Mucosa of descending colon (tissue), 3 donors: ENCODE data around the gene UNC79. TPM values are rescaled to one million over a fixed set of nuclear protein-coding genes. Genes with fewer than 3 reads are reported as not detected.

ENCODE experiments used
- ATAC-seq: fragments of 200-7000 bp; cut with Tn5 transposase; one replicate; pipeline ENCODE4 v1.9.1; 2020; ENCODE audit warnings: mild to moderate bottlenecking, moderate library complexity
- DNase-seq, 3 donors: peaks; one replicate each; pipeline ENCODE4 v3.0.0-alpha.2; 2020
- H3K36me3 ChIP-seq: fragments of 200-600 bp; one replicate; pipeline ENCODE4 v1.8.0; 2021; ENCODE audit warnings: low read depth, mild to moderate bottlenecking
- H3K4me1 ChIP-seq: fragments of 200-600 bp; one replicate; pipeline ENCODE4 v1.8.0; 2021; ENCODE audit warnings: low read depth, mild to moderate bottlenecking
- H3K4me3 ChIP-seq: fragments of 200-600 bp; one replicate; pipeline ENCODE4 v1.8.0; 2021; ENCODE audit warnings: mild to moderate bottlenecking
- H3K9me3 ChIP-seq: fragments of 200-600 bp; one replicate; pipeline ENCODE4 v1.8.0; 2021; ENCODE audit warnings: mild to moderate bottlenecking
- intact Hi-C, 2 donors: fragments of 100-400 bp; cut with DNase I in 1 of 2; cut with micrococcal nuclease in 1 of 2; formaldehyde crosslinking; loops; one replicate each; pipeline versions ENCODE4 v1.11.0 to v1.11.1; 2022; cut with DNase I, micrococcal nuclease
- total RNA-seq, 3 donors: library from RNA; stranded (reverse); fragmentation: NEBNext Ultra II Directional in 2 of 3; extraction: Animal tissue kit (Norgen Biotek cat#: 25700) in 2 of 3; gene quantifications; one replicate each; pipeline versions ENCODE4 v1.2.1 to v1.2.4, GENCODE V29; 2021 to 2023
- TF ChIP-seq, protein P1 (sequence below): fragments of 200-600 bp; IDR thresholded peaks from one replicate; pipeline ENCODE4 v1.8.0; 2022; ENCODE audit warnings: antibody characterized with exemption, mild to moderate bottlenecking
- donor health status: DM: no; HTN: no; CAD: no; lungs with moderate emphysema.
- donor health status: DM: no; HTN: no; CAD: no.
- donor health status: DM: no; HTN: yes; CAD: no.

UNC79 gene
- total RNA-seq, 3 donors from 2014 or later, result 0.09 to 0.89 (median 0.12) TPM

GRCh38 chr14:93734086-93734822 lies 303.5 kb downstream of the UNC79 start:
- H3K4me3 ChIP-seq, result no peak overlapping the region
- H3K9me3 ChIP-seq, result no peaks in the 10 kb centered on the region
- intact Hi-C loops, result no loop called here
- DNase-seq (no peak), ATAC-seq (no peak)
- H3K36me3 ChIP-seq, result no peaks in the 10 kb centered on the region
- TF ChIP-seq, protein P1, sequence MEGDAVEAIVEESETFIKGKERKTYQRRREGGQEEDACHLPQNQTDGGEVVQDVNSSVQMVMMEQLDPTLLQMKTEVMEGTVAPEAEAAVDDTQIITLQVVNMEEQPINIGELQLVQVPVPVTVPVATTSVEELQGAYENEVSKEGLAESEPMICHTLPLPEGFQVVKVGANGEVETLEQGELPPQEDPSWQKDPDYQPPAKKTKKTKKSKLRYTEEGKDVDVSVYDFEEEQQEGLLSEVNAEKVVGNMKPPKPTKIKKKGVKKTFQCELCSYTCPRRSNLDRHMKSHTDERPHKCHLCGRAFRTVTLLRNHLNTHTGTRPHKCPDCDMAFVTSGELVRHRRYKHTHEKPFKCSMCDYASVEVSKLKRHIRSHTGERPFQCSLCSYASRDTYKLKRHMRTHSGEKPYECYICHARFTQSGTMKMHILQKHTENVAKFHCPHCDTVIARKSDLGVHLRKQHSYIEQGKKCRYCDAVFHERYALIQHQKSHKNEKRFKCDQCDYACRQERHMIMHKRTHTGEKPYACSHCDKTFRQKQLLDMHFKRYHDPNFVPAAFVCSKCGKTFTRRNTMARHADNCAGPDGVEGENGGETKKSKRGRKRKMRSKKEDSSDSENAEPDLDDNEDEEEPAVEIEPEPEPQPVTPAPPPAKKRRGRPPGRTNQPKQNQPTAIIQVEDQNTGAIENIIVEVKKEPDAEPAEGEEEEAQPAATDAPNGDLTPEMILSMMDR, result no peak
- H3K4me1 ChIP-seq, result no peaks in the 10 kb centered on the region

GRCh38 chr14:93735206-93735605 lies 304.5 kb downstream of the UNC79 start:
- Histone ChIP-seq H3K4me1 (no peaks in the 10 kb centered on the region), H3K4me3 (no peak overlapping the region), H3K36me3 (no peaks in the 10 kb centered on the region), H3K9me3 (no peaks in the 10 kb centered on the region)
- TF ChIP-seq, protein P1, result no peak
- ATAC-seq (no peak), DNase-seq (no peak)
- intact Hi-C loops, result no loop called here

DNA sequence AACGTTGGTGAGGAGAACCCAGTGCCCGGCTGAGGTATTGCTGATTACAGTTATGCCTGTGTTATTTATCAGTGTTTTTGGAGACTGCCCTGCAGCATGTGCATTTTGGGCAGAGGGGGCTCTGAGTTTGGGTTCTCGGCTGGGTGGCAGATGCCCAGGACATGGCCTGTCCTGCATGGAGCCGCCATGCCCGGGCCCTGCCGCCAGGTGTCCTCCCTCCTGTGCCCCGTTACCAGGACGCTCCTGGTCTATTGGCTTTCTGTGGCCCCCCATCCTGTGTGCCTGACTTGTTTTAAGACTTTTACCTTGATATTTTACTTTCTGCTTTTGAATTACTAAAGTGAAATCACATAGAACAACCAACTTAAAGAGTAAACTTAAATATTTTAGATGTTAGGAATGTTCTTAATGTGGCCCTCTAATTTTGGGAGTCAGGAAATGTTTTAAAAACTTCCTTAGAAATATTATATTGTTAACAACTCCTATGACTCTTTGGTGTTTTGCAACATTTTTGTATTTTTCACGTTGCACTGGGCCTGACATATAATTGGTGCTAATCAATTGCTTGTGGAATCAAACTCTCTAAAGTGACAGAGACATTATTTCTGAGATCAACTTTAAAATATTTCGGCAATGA lies 305.8 kb downstream of the UNC79 start:
- H3K4me3 ChIP-seq, result no peak overlapping the region
- H3K9me3 ChIP-seq, result no peaks in the 10 kb centered on the region
- no peaks in the 10 kb centered on the region for H3K36me3 ChIP-seq
- intact Hi-C loops, result no loop called here
- H3K4me1 ChIP-seq, result no peaks in the 10 kb centered on the region
- no peak for ATAC-seq
- no peak for DNase-seq
- TF ChIP-seq, protein P1, result no peak

DNA sequence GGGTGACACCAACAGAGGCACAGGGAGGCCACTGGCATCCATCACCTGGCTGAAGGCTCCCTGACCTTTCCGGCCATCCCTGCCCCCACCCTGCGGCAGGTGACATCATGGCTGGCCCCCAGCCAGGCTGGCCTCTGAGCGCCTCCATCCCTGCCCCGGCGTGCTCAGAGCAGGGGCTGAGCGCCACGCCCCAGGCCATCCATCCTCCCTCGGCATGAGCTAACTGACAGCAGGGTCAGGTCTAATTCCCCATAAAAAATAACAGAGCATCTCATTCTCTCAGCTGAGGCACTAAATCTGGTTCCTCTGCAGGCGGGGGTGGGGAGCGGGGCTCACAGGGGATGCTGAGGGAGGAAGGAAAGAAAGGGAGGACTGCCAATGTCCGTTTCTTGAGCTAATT lies 306.9 kb downstream of the UNC79 start:
- Histone ChIP-seq H3K36me3 (no peaks in the 10 kb centered on the region), H3K4me1 (no peaks in the 10 kb centered on the region), H3K4me3 (no peak overlapping the region), H3K9me3 (no peaks in the 10 kb centered on the region)
- no peak for DNase-seq
- intact Hi-C loops, result no loop called here
- TF ChIP-seq, protein P1, result no peak
- ATAC-seq, result no peak

DNA sequence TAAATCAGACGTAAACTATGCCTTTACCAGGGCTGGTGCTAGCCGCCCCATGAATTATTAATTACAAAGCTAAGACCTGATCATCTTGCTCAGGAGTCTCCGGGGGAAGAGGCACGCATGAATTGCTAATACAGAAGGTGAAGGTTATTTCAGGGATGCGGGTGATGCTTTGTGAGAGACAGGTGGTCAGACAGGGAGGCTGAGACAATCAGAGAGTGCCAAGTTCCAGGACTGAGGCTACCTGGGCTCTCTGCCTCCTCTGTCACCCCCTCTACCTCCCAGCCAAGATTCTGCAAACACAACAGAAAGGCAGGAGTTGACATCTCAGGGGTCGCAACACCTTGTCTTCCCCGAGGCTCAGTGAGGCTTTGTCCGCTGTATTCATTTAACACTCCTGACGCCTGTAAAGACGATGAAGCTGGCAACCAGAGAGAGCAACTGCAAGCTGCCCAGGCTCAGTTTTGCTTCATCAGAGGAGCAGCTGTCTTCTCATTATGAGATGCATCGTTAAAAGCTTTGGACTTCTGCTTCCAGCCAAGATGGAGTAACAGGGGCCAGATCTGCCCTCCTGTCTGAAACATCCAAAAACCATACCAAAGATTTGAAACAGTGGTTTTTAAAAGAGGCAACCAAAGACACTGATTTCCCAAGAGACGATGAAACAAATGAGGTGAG lies 311.0 kb downstream of the UNC79 start:
- H3K4me1 ChIP-seq, result no peaks in the 10 kb centered on the region
- H3K9me3 ChIP-seq, result no peaks in the 10 kb centered on the region
- DNase-seq, result no peak
- TF ChIP-seq, protein P1, result no peak
- no peak for ATAC-seq
- H3K4me3 ChIP-seq, result no peak overlapping the region
- H3K36me3 ChIP-seq, result no peaks in the 10 kb centered on the region
- intact Hi-C loops, result no loop called here
